Measurements from ENCODE around the gene SLC25A11. TPM values are rescaled to one million over a fixed set of nuclear protein-coding genes. Genes with fewer than 3 reads are reported as not detected.
"Not testable (repeated sequence)": the region's sequence is repeated elsewhere in the genome, so short reads cannot be mapped to it uniquely, and the experiment has no call there.

The SLC25A11 gene
- total RNA-seq, 8 experiments from 2014 or later = 36.1 to 100 (median 51.0) TPM

GRCh38 chr17:4938688-4939545 is 929 bp downstream of the SLC25A11 start:
- in situ Hi-C loops (cut with MboI; ENCODE audit: low pct_unique_long_range_greater_than_20kb in 2 of 9, low sequenced_read_pairs in 9 of 9, unreplicated experiment in 9 of 9) = no loop called here
- WGBS, 10 experiments = 5 to 80% (median 40%) methylated on average over 1 to 9 of the region's 19 CpGs; no CpG with 5 or more reads in 2 of the 10 experiments
- ATAC-seq (replicated peaks in 6 of 8) = peak in 1 of 8 experiments; percentile 0

GRCh38 chr17:4938069-4938491 is 1.8 kb downstream of the SLC25A11 start:
- 85 to 100% (median 94%) methylated on average over 1 to 8 of the region's 11 CpGs; no CpG with 5 or more reads in 6 of the 10 experiments for WGBS, 10 experiments
- Histone ChIP-seq H3K27ac (no peak overlapping the region), H3K4me3 (peak overlapping the region in 1 of 5 donors; percentile 85), H3K4me1 (replicated peaks in 1 of 2) (peaks cover 14 to 16% of the 10 kb centered on the region in 2 donors)
- ATAC-seq (replicated peaks in 6 of 8) = no peak
- in situ Hi-C loops (cut with MboI; ENCODE audit: low pct_unique_long_range_greater_than_20kb in 2 of 9, low sequenced_read_pairs in 9 of 9, unreplicated experiment in 9 of 9) = no loop called here

More at GRCh38 chr17:4938688-4939545, 929 bp downstream of the SLC25A11 start:
- Histone ChIP-seq H3K4me3 (peak overlapping the region; percentile 53 to 85 (median 61)), H3K4me1 (replicated peaks in 1 of 2) (peaks cover 14 to 16% of the 10 kb centered on the region in 2 donors), H3K27ac (peak overlapping the region; percentile 96 to 99)

GRCh38 chr17:4937553-4937952 is 2.3 kb downstream of the SLC25A11 start:
- 0 to 100% (median 98%) methylated on average over 1 to 10 of the region's 16 CpGs; no CpG with 5 or more reads in 6 of the 10 experiments for WGBS, 10 experiments
- no peak overlapping the region for H3K4me3 ChIP-seq
- H3K4me1 ChIP-seq (replicated peaks in 1 of 2) = peaks cover 14 to 16% of the 10 kb centered on the region in 2 donors
- no peak overlapping the region for H3K27ac ChIP-seq
- no peak for ATAC-seq (replicated peaks in 6 of 8)
- in situ Hi-C loops (cut with MboI; ENCODE audit: low pct_unique_long_range_greater_than_20kb in 2 of 9, low sequenced_read_pairs in 9 of 9, unreplicated experiment in 9 of 9) = no loop called here

GRCh38 chr17:4936436-4936835 is 3.4 kb downstream of the SLC25A11 start:
- H3K27ac ChIP-seq = no peak overlapping the region
- in situ Hi-C loops (cut with MboI; ENCODE audit: low pct_unique_long_range_greater_than_20kb in 2 of 9, low sequenced_read_pairs in 9 of 9, unreplicated experiment in 9 of 9) = no loop called here
- ATAC-seq (replicated peaks in 6 of 8) = no peak
- H3K4me3 ChIP-seq = no peak overlapping the region
- 20 to 100% (median 100%) methylated on average over 1 to 2 of the region's 3 CpGs; no CpG with 5 or more reads in 5 of the 10 experiments for WGBS, 10 experiments
- H3K4me1 ChIP-seq (replicated peaks in 1 of 2) = peaks cover 10 to 13% of the 10 kb centered on the region in 2 donors

- H3K27ac ChIP-seq = no peak overlapping the region
- ATAC-seq (replicated peaks in 6 of 8) = no peak
- H3K4me1 ChIP-seq (replicated peaks in 1 of 2) = peaks cover 6 to 8% of the 10 kb centered on the region in 2 donors
- H3K4me3 ChIP-seq = no peak overlapping the region
- in situ Hi-C loops (cut with MboI; ENCODE audit: low pct_unique_long_range_greater_than_20kb in 2 of 9, low sequenced_read_pairs in 9 of 9, unreplicated experiment in 9 of 9) = no loop called here
Observed at GRCh38 chr17:4935650-4936049, 4.2 kb downstream of the SLC25A11 start.

- Histone ChIP-seq H3K4me3 (no peak overlapping the region), H3K4me1 (replicated peaks in 1 of 2) (peaks cover 6 to 8% of the 10 kb centered on the region in 2 donors), H3K27ac (no peak overlapping the region)
- in situ Hi-C loops (cut with MboI; ENCODE audit: low pct_unique_long_range_greater_than_20kb in 2 of 9, low sequenced_read_pairs in 9 of 9, unreplicated experiment in 9 of 9) = no loop called here
- ATAC-seq (replicated peaks in 6 of 8) = peak in 3 of 8 experiments; percentile 48 to 76 (median 52)
- whole genome bisulfite sequencing, 10 experiments = 8 to 100% (median 56%) methylated on average over 1 to 4 of the region's 14 CpGs; no CpG with 5 or more reads in 2 of the 10 experiments
Observed at GRCh38 chr17:4934173-4934979, 5.5 kb downstream of the SLC25A11 start.

GRCh38 chr17:4933646-4934045 is 6.2 kb downstream of the SLC25A11 start:
- in situ Hi-C loops (cut with MboI; ENCODE audit: low pct_unique_long_range_greater_than_20kb in 2 of 9, low sequenced_read_pairs in 9 of 9, unreplicated experiment in 9 of 9) = no loop called here
- no CpG with 5 or more reads among the region's 16 CpGs for WGBS, 10 experiments
- no peak overlapping the region for H3K27ac ChIP-seq
- peaks cover 3 to 4% of the 10 kb centered on the region in 2 donors for H3K4me1 ChIP-seq (replicated peaks in 1 of 2)
- no peak overlapping the region for H3K4me3 ChIP-seq
- ATAC-seq (replicated peaks in 6 of 8) = no peak

- H3K27ac ChIP-seq = no peak overlapping the region
- WGBS, 10 experiments = 80 to 90% (median 83%) methylated on average over 1 to 8 of the region's 12 CpGs; no CpG with 5 or more reads in 5 of the 10 experiments
- in situ Hi-C loops (cut with MboI; ENCODE audit: low pct_unique_long_range_greater_than_20kb in 2 of 9, low sequenced_read_pairs in 9 of 9, unreplicated experiment in 9 of 9) = no loop called here
- no peak for ATAC-seq (replicated peaks in 6 of 8)
- H3K4me3 ChIP-seq = no peak overlapping the region
- H3K4me1 ChIP-seq (replicated peaks in 1 of 2) = no peaks in the 10 kb centered on the region
Observed at GRCh38 chr17:4932756-4933155, 7.1 kb downstream of the SLC25A11 start.

- in situ Hi-C loops (cut with MboI; ENCODE audit: low pct_unique_long_range_greater_than_20kb in 2 of 9, low sequenced_read_pairs in 9 of 9, unreplicated experiment in 9 of 9) = no loop called here
- Histone ChIP-seq H3K4me1 (replicated peaks in 1 of 2) (peaks cover 0 to 2% of the 10 kb centered on the region in 2 donors), H3K4me3 (no peak within 1 kb of the TSS), H3K27ac (no peak within 1 kb of the TSS)
- 88 to 100% (median 93%) methylated on average over 1 to 6 of the region's 14 CpGs; no CpG with 5 or more reads in 5 of the 10 experiments for WGBS, 10 experiments
- no peak for ATAC-seq (replicated peaks in 6 of 8)
Observed at GRCh38 chr17:4931963-4932362, 7.9 kb downstream of the SLC25A11 start, which contains the start of gene GP1BA. GP1BA (plus strand) TSS chr17:4932277; CDS start chr17:4932605, 328 bp downstream.

GRCh38 chr17:4928881-4929280 is 11.0 kb downstream of the SLC25A11 start:
- H3K27ac ChIP-seq = no peak overlapping the region
- WGBS, 10 experiments = 79 to 100% (median 96%) methylated on average over 2 to 10 of the region's 18 CpGs; no CpG with 5 or more reads in 2 of the 10 experiments
- H3K4me3 ChIP-seq = no peak overlapping the region
- no peak for ATAC-seq (replicated peaks in 6 of 8)
- H3K4me1 ChIP-seq (replicated peaks in 1 of 2) = peaks cover 0 to 3% of the 10 kb centered on the region in 2 donors
- in situ Hi-C loops (cut with MboI; ENCODE audit: low pct_unique_long_range_greater_than_20kb in 2 of 9, low sequenced_read_pairs in 9 of 9, unreplicated experiment in 9 of 9) = no loop called here

GRCh38 chr17:4926577-4927335 is 13.1 kb downstream of the SLC25A11 start:
- H3K4me1 ChIP-seq (replicated peaks in 1 of 2); in situ Hi-C loops (cut with MboI; ENCODE audit: low pct_unique_long_range_greater_than_20kb in 2 of 9, low sequenced_read_pairs in 9 of 9, unreplicated experiment in 9 of 9); H3K4me3 ChIP-seq; H3K27ac ChIP-seq: not testable (repeated sequence)
- WGBS, 10 experiments = 54 to 94% (median 78%) methylated on average over 5 to 15 of the region's 24 CpGs; no CpG with 5 or more reads in 3 of the 10 experiments
- ATAC-seq (replicated peaks in 6 of 8) = peak in 3 of 8 experiments; percentile 41 to 60 (median 47)

- in situ Hi-C loops (cut with MboI; ENCODE audit: low pct_unique_long_range_greater_than_20kb in 2 of 9, low sequenced_read_pairs in 9 of 9, unreplicated experiment in 9 of 9) = loop anchor here in 2 of 9 experiments (25.0 kb wide), 1 partner anchor 141 kb away; no protein-coding TSS in a partner anchor
- no peak for ATAC-seq (replicated peaks in 6 of 8)
- Histone ChIP-seq H3K4me3 (no peak overlapping the region), H3K4me1 (replicated peaks in 1 of 2) (no peaks in the 10 kb centered on the region), H3K27ac (no peak overlapping the region)
- WGBS, 10 experiments = 77 to 100% (median 85%) methylated on average over 1 to 4 of the region's 4 CpGs; no CpG with 5 or more reads in 3 of the 10 experiments
Observed at GRCh38 chr17:4921320-4921719, 18.5 kb downstream of the SLC25A11 start.

Measured in motor neuron (in vitro differentiated cells).